Stomach smooth muscle (tissue), 2 donors: ENCODE data around the gene ELANE.

Source experiments
- H3K27ac ChIP-seq: one replicate; pipeline ENCODE4 v1.7.0; 2013; ENCODE audit warnings: mild to moderate bottlenecking, low read length, inconsistent platforms
- H3K27me3 ChIP-seq, 2 donors: one replicate each; pipeline ENCODE4 v1.7.0; 2013; ENCODE audit warnings: low read length in 2 of 2; ENCODE audit not compliant: insufficient read depth in 2 of 2, control insufficient read depth in 1 of 2
- H3K36me3 ChIP-seq, 2 donors: one replicate each; pipeline ENCODE4 v1.7.0; 2013; ENCODE audit warnings: low read length in 2 of 2; ENCODE audit not compliant: control insufficient read depth in 2 of 2, insufficient read depth in 2 of 2
- H3K4me1 ChIP-seq: one replicate; pipeline ENCODE4 v1.7.0; 2013; ENCODE audit warnings: low read length; ENCODE audit not compliant: control insufficient read depth, insufficient read depth
- H3K4me3 ChIP-seq, 2 donors: one replicate each; pipeline ENCODE4 v1.7.0; 2013; ENCODE audit warnings: low read length in 2 of 2
- H3K9ac ChIP-seq, 2 donors: one replicate each; pipeline ENCODE4 v1.7.0; 2013; ENCODE audit warnings: low read length in 2 of 2, mild to moderate bottlenecking in 1 of 2
- H3K9me3 ChIP-seq, 2 donors: one replicate each; pipeline ENCODE4 v1.7.0; 2013; ENCODE audit warnings: low read length in 2 of 2; ENCODE audit not compliant: control insufficient read depth in 2 of 2
- donor health status: healthy.
- donor health status: Pancreatic carcinoma.

ELANE gene

DNA sequence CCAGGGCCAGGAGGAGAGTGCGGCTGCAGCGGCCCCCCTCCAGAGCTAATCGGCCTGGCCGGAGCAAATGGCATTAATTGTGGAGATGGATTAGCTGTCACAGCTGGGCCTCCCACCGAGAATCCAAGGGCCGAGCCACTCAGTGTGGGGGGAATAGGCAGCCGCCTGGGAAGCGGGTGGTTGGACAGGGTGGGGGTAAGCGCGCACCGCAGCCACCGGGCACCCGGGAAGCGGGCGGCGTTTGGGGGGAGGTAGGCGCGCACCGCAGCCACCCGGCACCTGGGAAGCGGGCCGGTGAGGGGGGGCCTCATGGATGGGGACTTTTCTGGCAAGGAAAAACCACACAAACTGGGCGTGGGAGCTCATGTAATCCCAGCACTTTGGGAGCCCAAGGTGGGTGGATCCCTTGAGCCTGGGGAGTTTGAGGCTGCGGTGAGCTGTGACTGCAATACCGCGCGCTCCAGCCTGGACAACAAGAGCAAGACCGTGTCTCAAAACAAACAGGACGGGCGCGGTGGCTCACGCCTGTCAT, 51.2 kb downstream of the ELANE start:
- Histone ChIP-seq H3K36me3 (peaks cover 0 to 2% of the 10 kb centered on the region in 2 donors), H3K4me1 (no peaks in the 10 kb centered on the region), H3K27ac (no peak overlapping the region), H3K9ac (no peak overlapping the region), H3K9me3 (no peaks in the 10 kb centered on the region), H3K27me3 (no peaks in the 10 kb centered on the region), H3K4me3 (no peak overlapping the region)

- Histone ChIP-seq H3K9me3 (no peaks in the 10 kb centered on the region), H3K27me3 (no peaks in the 10 kb centered on the region), H3K4me1 (no peaks in the 10 kb centered on the region), H3K4me3 (no peak overlapping the region), H3K36me3 (peaks cover 0 to 2% of the 10 kb centered on the region in 2 donors), H3K9ac (no peak overlapping the region), H3K27ac (no peak overlapping the region)
These were observed 52.4 kb downstream of the ELANE start for GRCh38 chr19:904545-904944.
